Transverse colon (tissue), 3 donors: ENCODE results near the gene KYNU.

ENCODE experiments used
- CTCF ChIP-seq, 5 experiments: fragments of 200-600 bp in 3 of 5; fragments of 450-650 bp in 2 of 5; sonication (generic) in 3 of 5; IDR thresholded peaks; 1 replicate in 2 of 5; 2 replicates in 3 of 5; pipeline ENCODE4 v1.5.1; 2016 to 2017; ENCODE audit warnings: antibody characterized with exemption in 5 of 5, inconsistent platforms in 3 of 5, mild to moderate bottlenecking in 2 of 5, moderate library complexity in 1 of 5
- POLR2A ChIP-seq: fragments of 450-650 bp; IDR thresholded peaks from one replicate; pipeline ENCODE4 v1.6.1; 2016; ENCODE audit warnings: antibody characterized with exemption, mild to moderate bottlenecking, moderate library complexity

- TF ChIP-seq CTCF (IDR thresholded peaks at IDR 0.05) (no peak), POLR2A (no peak)
Observed at GRCh38 chr2:143015656-143016055, 138.2 kb downstream of the KYNU start.
